ENCODE measurements around the gene HOXD4. TPM values are rescaled to one million over a fixed set of nuclear protein-coding genes. Genes with fewer than 3 reads are reported as not detected.

HOXD4 gene
- total RNA-seq, 4 donors from 2014 or later: 1.0 to 14.2 (median 1.9) TPM

GRCh38 chr2:176175709-176176607 lies 24.6 kb downstream of the HOXD4 start:
- ATAC-seq (ENCODE audit: low FRiP score) (no peak), DNase-seq (ENCODE audit: low spot score) (no peak)

GRCh38 chr2:176177580-176178037 lies 26.3 kb downstream of the HOXD4 start:
- no peak for DNase-seq (ENCODE audit: low spot score)
- no peak for TF ChIP-seq CTCF (IDR thresholded peaks at IDR 0.05)
- ATAC-seq (ENCODE audit: low FRiP score): no peak

More at GRCh38 chr2:176175709-176176607, 24.6 kb downstream of the HOXD4 start:
- no peak for TF ChIP-seq CTCF (IDR thresholded peaks at IDR 0.05)

GRCh38 chr2:176178038-176178756 lies 26.8 kb downstream of the HOXD4 start:
- DNase-seq (ENCODE audit: low spot score): no peak
- TF ChIP-seq CTCF (IDR thresholded peaks at IDR 0.05): no peak
- no peak for ATAC-seq (ENCODE audit: low FRiP score)

DNA sequence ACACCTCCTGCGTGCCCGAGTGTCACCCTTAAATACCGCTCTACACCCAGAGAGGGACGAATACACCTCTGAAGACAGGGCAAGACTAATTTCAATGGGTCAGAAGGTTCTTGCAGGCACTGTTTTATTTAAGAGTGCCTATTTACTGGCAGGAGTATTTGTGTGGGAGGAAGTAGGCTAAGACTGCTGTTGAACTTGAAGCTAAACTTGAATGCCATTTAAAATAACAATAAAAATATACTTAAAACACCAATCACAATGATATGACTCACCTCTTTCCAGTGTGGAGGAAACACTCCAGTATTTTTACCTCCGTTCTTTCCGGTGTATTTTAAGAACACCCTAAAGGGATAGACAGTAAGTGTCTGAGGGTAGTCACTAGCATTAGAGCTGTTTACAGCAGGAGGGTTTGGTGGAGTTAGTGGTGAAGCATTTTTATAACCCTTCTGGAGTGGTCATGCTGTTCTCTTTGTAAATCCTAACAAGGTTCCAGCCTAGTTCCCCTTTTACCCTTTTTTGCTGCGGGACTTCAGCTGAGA lies 27.5 kb downstream of the HOXD4 start:
- DNase-seq (ENCODE audit: low spot score): no peak
- TF ChIP-seq CTCF (IDR thresholded peaks at IDR 0.05): no peak
- ATAC-seq (ENCODE audit: low FRiP score): peak; percentile 44

DNA sequence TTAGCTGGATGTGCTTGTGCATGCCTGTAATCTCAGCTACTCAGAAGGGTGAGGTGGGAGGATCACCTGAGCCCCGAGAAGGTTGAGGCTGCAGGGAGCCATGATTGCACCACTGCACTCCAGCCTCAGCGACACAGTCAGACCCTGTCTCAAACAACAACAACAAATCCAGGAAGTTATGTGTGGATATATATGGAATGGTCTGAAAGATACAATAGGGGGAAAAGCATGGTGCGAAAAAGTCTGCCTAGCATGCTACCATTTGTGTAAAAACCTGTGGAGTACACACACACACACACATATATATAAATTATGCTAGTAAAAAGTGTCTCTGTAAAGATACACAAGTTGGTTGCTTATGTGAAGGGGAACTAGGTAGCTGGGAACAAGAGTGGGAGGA lies 30.2 kb downstream of the HOXD4 start:
- no peak for TF ChIP-seq CTCF (IDR thresholded peaks at IDR 0.05)
- ATAC-seq (ENCODE audit: low FRiP score) (no peak), DNase-seq (ENCODE audit: low spot score) (no peak)

GRCh38 chr2:176182671-176183070 lies 31.3 kb downstream of the HOXD4 start:
- ATAC-seq (ENCODE audit: low FRiP score) (no peak), DNase-seq (ENCODE audit: low spot score) (no peak)
- no peak for TF ChIP-seq CTCF (IDR thresholded peaks at IDR 0.05)

Measured in omental fat pad (tissue), 4 donors.